ENCODE measurements around the gene HMBS.

- no peak for TF ChIP-seq POLR2A (IDR thresholded peaks at IDR 0.05)
- no peak for TF ChIP-seq CTCF (IDR thresholded peaks at IDR 0.05)
Measured at GRCh38 chr11:119126675-119127268, 42.1 kb downstream of the HMBS start.

Data from body of pancreas (tissue), 4 donors.